MV-4-11 (cell line): Measurements from ENCODE around the gene SPTLC2.

Experiments used
- DNase-seq: peaks from one replicate; lab custom pipeline; 2025; lab: John Stamatoyannopoulos, UW

Gene SPTLC2

DNA sequence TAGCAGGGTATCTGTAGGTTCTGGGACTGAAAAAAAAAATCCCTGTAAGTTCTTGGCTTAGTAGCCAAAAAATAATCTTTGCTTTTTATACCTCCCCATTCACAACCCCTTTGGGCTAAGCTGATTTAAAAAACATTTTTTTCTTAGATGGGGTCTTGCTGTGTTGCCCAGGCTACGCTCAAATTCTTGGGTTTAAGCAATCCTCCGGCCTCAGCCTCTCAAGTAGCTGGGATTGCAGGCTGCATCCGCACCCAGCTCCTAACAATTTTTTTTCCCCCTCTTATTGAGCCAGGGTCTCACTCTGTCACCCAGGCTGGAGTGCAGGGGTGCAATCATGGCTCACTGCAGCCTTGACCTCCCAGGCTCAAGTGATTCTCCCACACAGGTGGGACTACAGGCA is 108.7 kb downstream of the SPTLC2 start:
- DNase-seq = no peak

DNA sequence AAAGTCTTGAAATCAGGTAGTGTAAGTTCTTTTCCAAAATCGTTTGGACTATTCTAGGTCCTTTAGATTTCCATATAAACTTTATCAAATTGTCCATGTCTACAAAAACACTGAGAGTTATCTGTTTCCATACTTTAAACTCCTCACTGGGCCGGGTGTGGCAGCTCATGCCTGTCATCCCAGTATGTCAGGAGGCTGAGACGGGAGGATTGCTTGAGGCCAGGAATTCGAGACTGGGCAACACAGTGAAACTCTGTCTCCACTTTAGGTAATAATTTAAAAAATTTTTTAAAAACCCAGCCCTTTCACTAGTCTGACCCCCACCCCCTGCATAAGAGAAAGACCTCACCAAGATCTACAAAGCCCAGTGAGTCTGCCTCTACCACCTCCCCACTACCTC is 111.4 kb downstream of the SPTLC2 start:
- DNase-seq = no peak

DNA sequence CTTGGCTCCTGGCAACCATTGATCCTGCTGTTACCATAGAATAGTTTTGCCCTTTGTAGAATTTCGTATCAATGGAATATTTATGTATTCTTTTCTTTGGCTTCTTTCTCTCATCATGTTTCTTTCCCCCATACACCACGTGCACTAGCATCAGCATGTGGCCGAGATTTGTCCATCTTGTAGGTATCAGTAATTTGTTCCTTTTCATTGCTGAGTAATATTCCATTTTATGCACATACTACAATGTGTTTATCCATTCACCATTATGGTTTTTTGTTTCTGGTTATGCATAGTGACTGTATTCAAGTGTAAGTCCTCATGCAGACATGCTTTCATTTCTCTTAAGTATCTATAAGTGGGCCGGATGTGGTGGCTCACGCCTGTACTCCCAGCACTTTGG is 113.3 kb downstream of the SPTLC2 start:
- no peak for DNase-seq

DNA sequence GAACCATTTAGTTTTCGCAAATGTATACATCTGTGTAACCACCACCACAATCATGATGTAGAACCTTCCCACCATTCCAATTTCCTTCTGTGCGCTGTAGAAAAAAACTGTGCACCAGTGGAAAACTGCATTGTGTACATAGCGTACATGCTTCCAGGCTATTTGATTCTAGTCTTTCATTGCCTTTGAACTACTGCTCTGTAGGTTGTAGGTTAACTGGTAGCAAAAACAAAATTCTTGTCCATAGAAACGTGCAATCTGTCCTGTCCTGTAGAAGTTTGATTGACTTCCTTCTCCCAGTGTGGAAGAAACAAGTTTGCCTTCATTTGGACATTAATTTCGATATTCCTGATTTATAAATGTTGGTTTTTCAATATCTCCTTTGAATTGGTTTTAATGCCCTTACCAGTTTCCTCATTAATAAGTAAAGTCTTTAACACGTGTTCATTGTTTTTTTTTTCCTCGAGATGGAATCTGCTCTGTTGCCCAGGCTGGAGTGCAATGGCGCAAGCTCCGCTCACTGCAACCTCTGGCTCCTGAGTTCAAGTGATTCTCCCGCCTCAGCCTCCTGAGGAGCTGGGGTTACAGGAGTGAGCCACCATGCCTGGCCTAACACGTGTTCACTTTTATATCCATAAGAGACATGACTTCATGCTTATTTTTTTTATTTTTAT is 114.2 kb downstream of the SPTLC2 start:
- DNase-seq = no peak

DNA sequence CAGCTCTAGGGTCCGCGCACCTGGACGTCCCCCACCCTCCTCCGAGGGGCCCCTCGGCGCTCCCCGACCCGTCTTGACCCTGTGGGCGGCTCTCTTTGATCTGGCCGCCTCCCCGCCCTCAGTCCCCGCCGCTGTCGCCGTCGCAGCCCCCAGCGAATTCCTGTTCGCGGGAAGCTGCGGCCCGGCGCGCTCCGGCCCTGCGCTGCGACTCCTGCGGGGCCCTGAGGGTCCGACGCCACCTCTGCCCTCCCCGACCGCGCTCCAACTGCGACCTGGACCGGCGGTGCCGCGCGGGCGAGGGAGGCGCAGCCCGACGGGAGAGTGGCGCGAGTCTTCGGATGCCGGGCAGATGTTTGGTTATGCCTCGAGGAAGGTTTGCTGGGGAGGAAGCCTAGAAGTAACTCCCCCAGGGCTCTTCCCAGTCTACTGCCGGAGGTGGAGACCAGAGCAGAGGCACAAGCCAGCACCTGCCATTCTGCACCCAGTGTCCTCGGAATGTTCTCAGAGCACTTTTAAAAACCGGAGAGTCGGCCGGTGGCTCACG is 117.4 kb downstream of the SPTLC2 start:
- DNase-seq = no peak

DNA sequence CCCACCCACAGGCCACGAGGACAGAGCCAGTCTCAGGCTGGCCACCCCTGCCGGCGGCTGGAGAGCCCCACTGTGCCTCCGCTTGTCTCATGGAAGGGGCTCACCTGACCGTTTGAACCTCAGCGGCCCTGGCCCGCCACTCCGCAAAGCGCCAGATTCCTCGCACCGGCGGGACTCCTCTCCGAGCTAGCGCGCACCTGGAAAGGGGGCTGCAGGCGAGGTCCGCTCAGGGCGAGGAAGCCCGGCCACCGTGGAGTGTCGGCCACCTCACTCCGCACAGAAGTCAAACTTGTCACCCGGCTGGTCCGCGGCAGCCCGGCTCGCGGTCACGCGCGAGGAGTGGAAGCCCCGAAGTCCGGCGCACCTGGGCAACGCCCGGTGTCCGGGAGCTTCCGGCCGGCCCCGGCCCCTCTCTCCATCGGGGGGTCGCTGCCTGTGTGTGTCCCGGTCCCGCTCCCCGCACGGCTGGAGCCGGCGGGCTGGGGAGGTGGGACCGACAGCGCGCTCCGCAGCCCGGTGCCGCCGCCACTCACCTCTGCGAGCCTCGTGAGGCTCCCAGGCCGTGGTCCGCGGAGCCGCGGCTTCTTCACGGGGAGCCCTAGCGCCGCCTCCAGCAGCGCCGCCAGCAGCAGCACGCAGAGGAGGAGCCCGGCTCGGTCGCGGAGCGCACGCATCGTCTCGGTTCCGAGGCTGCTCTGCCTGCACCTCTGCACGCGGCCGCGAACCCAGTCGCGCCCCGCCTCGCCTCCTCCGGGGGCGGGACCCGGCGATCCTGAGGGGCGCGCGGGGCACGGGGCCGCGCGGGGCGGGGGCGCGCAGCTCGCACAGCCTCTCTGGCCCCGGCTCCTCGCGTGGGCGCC is 118.1 kb downstream of the SPTLC2 start, which contains the start of gene ISM2:
ISM2 (minus strand) TSS at position 697 of the 860 bp plus-strand sequence; CDS start at position 674, 23 bp downstream.
- no peak for DNase-seq

DNA sequence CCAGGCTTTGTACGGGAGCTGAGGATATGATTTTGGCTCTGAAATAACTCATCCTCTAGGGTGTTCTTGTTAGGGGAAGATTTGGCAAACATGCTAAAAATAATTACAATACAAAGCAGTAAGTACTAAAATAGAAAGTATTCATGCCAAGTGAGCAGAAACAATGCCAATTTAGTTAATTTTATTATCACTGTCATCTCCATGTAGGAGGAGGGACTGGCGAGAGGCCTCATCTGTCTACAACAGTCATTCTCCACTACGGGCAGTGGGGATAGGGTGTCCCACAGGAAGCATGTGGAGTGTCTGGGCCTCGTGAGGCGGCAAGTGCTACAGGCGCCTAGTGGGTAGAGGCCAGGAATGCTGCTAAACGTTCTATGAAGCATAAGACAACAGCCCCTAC is 121.1 kb downstream of the SPTLC2 start:
- no peak for DNase-seq

DNA sequence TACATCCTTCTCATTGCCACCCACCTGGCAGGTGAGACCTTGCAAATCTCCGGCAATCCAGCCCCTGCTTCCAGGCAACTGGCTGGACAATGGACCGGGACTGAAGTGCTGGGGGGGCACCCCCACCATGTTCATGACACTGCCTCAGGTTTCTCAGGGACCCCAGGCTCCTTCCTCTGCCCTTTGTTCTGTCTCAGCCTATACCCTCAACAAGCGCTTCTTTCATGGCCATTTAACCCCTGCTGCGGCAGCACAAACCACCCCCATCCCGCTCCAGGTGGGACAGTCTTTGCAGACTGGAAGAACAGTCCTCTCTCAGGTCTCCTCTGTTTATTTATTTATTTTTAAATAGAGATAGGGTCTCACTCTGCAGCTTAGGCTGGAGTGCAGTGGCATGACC is 125.4 kb downstream of the SPTLC2 start:
- DNase-seq = no peak

DNA sequence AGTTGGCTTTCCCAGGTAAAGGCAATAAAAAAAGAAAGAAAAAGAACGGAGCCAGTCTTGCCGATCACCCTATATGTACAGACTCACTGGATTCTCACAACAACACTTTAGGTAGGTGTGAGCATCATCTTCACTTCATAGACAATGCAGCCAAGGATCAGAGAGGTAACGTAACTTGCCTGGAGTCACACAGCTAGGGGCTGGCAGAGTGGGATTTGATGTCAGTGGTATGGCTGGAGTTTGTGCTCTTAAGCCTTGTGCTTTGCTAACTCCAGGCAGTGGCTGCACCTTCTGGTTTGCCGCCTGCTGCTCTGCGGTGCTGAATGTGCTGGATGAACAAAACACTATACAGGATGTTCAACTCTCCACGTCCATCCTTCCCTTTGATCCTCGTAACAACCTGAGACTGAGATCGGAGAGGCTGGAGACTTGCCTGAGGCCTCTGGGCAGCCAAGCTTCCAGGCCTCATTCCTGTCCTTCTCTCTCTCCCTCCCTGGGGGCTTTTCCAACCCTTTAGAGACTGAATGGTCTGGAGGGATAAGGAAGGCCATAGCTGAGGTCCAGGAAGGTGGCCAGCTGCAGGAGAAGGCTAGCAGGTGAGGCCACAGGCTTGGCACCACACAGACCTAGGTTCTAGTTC is 126.0 kb downstream of the SPTLC2 start:
- DNase-seq = no peak

DNA sequence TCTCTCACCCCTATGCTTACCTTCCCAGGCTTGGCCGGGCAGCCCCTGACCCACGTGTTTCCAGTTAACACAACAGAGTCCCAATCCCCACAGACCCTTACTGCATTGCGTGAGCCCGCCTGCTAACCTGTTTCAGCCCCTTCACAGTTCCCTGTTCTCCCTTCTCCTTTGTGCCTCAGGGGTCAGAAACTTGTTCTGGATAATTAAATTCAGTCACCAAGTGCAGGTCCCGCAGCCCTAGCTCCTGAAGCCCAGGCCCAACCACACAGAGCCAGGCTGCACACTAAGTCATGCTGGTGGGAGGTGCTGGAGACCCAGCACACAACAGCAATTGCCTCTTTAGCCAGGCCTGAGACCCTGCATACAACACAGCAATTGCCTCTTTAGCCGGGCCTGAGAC is 127.4 kb downstream of the SPTLC2 start:
- no peak for DNase-seq

DNA sequence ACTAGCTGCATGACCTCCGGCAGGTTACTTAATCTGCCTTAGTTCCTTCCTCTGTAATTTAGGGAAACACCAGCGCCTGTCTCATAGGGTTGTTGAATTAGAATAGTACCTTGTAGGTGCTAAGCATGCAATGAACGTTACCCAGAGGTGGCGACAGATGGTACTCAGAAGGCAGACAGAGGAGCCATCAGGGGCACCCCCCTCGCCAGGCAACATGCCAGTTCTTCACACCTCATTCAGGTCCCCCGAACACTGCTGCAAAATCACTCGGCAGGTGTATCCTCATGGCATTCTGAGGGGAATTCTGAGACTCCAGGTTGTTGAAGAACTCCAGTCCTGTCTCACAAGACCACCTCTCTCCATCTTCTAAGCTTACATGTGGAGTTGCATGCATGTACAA is 127.9 kb downstream of the SPTLC2 start:
- no peak for DNase-seq

DNA sequence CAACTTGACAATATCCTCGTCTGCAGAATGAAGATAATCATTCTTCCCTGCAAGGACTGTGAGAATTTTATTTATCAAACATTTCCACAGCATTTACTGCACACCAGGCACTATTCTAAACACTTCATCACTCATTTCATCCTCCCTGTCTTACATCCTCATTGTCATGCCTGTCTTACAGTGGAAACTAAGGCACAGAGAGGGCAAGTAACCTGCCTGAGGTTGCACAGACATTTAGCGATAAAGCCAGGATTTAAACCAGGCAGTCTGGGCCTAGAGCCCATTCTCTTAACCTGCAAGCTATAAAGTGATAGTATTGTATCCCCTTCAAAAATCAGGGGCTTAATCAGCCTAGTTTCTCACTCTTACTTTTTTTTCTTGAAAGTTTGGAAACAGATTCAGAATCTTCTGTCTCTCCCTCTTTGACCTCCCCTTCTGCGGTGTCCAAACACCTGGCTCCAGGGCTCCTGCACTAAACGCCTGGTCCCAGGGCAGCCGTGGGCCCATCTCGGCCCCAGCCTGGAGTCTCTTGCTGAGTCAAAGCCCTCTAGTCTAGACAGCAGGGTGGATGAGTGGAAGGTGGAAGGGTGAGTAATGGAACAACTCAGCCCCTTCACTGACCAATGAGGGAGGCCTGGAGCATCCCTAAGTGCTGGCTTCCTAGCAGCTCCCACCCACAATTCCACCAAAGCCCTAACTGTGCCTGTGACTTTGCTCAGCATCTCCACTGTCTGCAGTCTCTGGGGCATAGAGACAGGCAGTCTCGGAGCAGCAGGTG is 130.3 kb downstream of the SPTLC2 start:
- no peak for DNase-seq

DNA sequence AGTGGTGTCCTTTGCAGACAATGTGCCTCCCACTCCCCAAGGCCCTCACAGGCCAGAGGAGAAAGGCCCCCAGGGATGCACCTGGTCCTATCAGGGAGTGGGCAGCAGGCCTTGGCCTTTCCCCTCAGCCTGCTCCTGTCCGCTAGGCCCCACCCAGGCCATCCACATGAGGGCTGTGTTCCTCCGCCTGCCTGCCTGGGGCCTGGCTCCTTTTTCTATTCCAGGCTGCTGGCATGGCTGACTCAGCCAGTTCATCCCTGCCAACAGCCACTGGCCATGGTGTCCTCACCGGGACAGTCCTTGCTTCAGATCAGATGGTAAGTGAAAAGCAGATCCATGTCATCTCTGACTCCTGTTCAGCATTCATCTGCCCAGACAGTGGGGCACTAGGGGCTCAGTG is 131.2 kb downstream of the SPTLC2 start:
- no peak for DNase-seq

DNA sequence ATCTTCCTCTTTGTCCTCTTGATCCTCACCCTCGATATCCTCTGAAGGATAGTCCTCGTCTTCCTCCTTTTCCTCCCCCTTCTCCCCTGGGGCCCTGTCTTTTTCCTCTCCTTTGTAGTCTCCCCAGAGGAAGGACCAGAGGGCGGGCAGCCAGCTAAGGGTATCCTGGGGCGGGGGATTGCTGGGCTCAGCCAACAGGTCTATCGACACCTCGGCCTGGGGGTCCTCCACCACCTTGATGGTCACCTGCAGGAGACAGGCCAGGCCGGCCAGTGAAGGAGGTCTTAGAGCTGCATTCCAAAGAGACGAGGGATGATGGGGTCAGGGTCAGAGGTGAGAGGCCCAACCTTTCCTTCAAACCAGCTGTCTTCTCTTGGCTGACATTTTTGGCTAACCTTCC is 134.0 kb downstream of the SPTLC2 start:
- no peak for DNase-seq

DNA sequence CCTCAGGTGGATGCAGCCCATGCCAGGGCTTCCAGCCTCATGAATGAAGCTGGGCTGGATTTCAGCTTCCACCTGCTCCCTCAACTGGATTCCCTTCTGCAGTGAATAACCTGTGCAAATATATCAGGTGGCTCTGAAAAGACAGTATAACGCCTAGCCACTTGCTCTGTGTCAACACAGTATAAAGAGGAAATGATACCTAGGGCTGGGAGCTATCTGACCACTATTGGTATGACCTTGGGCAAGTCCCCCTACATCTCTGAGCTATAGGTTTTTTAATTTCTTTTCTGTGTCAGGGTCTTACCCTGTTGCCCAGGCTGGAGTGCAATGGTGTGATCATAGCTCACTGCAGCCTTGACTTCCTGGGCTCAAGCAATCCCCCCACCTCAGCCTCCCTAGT is 137.6 kb downstream of the SPTLC2 start:
- DNase-seq = peak; percentile 63

DNA sequence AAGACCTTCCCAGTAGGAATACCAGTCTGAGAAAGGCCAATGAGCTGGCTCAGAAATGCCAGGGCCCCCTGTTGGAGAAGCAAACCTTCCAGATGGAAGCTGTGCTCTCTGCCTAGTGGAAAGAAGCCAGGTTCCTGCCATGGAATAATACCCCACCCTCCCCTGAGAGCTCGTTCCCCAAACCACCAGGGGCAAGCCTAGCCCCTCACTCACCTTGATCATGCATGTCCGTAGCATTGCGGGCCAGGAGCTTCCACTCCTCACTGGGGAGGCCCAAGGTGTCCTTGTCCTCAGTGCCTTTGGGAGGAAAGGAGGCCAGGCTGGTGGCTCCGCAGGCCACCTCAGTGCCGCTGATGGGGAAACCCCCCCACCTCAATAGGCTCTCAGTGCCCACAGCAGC is 138.4 kb downstream of the SPTLC2 start:
- DNase-seq = no peak

DNA sequence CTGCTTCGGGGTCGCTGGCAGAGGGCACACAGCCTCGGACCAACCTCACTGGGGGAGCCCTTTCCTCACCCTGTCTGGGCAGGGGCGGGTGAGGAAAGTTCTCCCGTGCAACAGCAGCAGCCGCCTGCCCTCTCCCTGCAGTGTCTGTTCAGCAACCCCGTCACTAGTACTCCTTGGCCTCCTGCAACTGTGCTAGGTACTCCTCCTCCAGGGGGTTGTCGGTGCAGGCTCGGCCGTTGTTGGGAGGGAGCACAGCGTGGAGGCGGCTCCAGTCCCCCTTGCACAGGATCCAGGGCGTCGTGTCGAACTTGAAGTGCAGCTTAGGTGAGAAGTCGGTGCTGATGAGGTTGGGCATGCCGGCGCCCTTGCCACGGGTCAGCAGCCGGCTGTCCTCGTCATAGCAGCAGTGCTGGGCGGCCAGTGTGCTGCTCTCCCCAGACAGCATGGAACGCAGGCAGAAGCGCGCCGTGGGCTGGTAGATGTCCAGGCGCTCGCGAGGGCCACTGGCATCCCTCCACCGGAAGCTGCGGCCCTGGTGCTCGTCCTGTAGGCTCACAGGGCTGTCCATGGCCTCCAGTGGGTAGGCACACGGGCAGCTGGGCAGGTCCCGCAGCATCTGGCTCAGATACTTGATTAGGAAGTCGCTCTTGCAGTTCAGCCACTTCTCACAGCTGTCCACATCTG is 140.9 kb downstream of the SPTLC2 start:
- no peak for DNase-seq

DNA sequence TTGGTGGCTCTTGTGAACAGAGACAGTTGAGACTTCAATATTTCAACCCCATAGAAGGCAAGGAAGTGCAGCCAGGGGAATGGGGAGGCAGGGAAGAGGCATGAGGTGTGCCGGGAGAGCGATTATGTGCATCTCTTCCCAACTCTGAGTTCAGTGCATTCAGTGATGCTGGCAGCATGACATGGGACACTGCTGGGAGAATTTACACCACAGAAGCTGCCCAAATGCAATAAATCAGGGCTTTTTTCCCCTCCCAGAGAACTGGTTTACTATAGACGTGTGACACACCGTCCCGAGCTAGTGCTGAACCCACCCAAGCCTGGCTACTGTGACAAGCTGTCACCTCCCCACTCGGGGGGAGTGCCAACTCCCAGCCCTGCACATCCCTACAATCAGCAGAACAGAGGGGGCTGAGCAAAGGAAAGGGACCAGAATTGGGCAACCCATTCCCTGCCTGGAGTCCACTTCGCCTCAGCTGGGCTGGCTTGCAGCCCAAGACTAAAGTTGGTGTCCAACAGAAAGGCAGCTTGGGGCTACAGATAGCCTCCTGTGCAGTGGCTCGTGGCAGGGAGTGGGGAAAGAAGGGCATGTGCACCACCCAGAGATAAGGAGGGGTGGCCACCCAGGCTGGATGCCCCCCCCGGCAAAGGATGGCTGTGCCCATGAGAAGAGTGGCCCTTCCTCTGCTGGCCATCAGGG is 141.8 kb downstream of the SPTLC2 start:
- no peak for DNase-seq

DNA sequence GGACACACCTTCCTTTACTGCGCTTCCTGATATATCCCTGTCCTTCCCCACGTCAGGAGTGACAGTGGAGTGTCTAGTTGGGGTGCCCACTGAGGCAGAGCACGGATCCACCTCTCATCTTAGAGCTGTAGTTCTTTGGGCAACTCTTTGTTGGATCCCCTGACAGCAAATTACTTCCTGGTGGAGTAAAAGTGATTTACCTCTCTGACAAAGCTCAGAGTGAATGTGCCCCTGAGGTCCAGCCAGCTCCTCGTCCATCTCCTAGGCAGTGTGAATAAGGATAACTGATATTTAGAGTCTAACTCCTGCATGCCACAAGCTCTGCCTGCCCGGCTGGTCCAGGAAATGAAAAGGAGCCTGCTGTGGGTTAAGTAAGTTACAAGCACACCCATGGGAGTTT is 142.5 kb downstream of the SPTLC2 start:
- no peak for DNase-seq

DNA sequence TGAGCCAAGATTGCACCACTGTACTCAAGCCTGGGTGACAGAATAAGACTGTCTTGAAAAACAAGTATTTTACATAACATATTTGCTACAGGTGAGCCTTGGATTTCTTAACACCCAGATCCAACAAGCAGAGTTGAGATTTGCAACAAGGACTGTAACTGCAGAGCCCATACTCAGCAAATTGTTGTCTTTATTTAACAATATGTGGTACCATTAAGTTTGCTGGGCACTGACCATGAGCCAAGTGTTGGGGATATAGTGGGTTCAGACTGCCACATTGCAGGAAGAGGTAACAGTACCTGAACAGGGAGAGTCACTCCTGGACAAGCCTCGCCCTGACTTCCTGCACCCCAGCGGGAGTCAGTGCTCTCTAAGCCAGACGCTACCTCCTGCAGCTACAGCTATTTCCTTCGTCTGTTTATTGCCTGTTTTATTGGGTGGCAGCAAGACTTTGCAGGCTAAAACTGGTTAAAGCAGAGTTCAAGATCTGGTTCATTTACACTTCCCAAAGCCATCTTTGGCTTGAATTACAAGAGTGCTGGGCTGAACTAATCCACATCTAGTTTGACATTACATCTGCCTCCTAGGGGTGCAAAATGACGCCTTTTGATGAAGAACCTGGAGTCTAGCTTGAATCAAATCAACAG is 146.1 kb downstream of the SPTLC2 start:
- DNase-seq = no peak
